ENCODE results near the gene TAOK3. TPM values are rescaled to one million over a fixed set of nuclear protein-coding genes. Genes with fewer than 3 reads are reported as not detected.

The TAOK3 gene
- total RNA-seq, 1 donor from 2014 or later, result 39.3 TPM

- no peak for TF ChIP-seq CTCF (IDR thresholded peaks at IDR 0.05)
- H3K36me3 ChIP-seq, result no peaks in the 10 kb centered on the region
- no peaks in the 10 kb centered on the region for H3K27me3 ChIP-seq
- intact Hi-C loops (cut with DNase I), result loop anchor here (2.0 to 5.0 kb wide), 3 partner anchors 34 to 86 kb away; partner anchors contain the start of genes PEBP1 and RFC5
- H3K4me3 ChIP-seq, result peak within 1 kb of the TSS; percentile 74 to 96
- peak within 1 kb of the TSS; percentile 70 to 74 for H3K27ac ChIP-seq
- peak; percentile 9 to 80 for DNase-seq (ENCODE audit: low spot score in 2 of 2)
- H3K4me1 ChIP-seq, result no peaks in the 10 kb centered on the region
- no peaks in the 10 kb centered on the region for H3K9me3 ChIP-seq
Measured at GRCh38 chr12:118103601-118104382, 268.9 kb downstream of the TAOK3 start, which contains the start of gene VSIG10. TSS of gene VSIG10 (minus strand) at chr12:118104011. CDS start at chr12:118103671, 340 bp downstream.

GRCh38 chr12:118103201-118103600 is 269.5 kb downstream of the TAOK3 start:
- Histone ChIP-seq H3K27me3 (no peaks in the 10 kb centered on the region), H3K4me3 (peak overlapping the region; percentile 74 to 96), H3K36me3 (no peaks in the 10 kb centered on the region), H3K9me3 (no peaks in the 10 kb centered on the region), H3K4me1 (no peaks in the 10 kb centered on the region), H3K27ac (peak overlapping the region; percentile 70 to 74)
- intact Hi-C loops (cut with DNase I), result loop anchor here (2.0 to 5.0 kb wide), 3 partner anchors 34 to 86 kb away; partner anchors contain the start of genes PEBP1 and RFC5
- TF ChIP-seq CTCF (IDR thresholded peaks at IDR 0.05), result no peak
- no peak for DNase-seq (ENCODE audit: low spot score in 2 of 2)

GRCh38 chr12:118102609-118103008 is 270.1 kb downstream of the TAOK3 start:
- DNase-seq (ENCODE audit: low spot score in 2 of 2), result no peak
- no peaks in the 10 kb centered on the region for H3K36me3 ChIP-seq
- no peak overlapping the region for H3K27ac ChIP-seq
- H3K9me3 ChIP-seq, result no peaks in the 10 kb centered on the region
- no peaks in the 10 kb centered on the region for H3K4me1 ChIP-seq
- H3K4me3 ChIP-seq, result peak overlapping the region; percentile 74 to 96
- no peak for TF ChIP-seq CTCF (IDR thresholded peaks at IDR 0.05)
- no peaks in the 10 kb centered on the region for H3K27me3 ChIP-seq
- intact Hi-C loops (cut with DNase I), result loop anchor here (2.0 to 5.0 kb wide), 3 partner anchors 35 to 85 kb away; partner anchors contain the start of genes PEBP1 and RFC5

- Histone ChIP-seq H3K27ac (no peak overlapping the region), H3K36me3 (no peaks in the 10 kb centered on the region), H3K9me3 (no peaks in the 10 kb centered on the region), H3K4me1 (no peaks in the 10 kb centered on the region), H3K4me3 (no peak overlapping the region), H3K27me3 (no peaks in the 10 kb centered on the region)
- no peak for TF ChIP-seq CTCF (IDR thresholded peaks at IDR 0.05)
- intact Hi-C loops (cut with DNase I), result loop anchor here (2.0 to 5.0 kb wide), 3 partner anchors 35 to 85 kb away; partner anchors contain the start of genes PEBP1 and RFC5
- DNase-seq (ENCODE audit: low spot score in 2 of 2), result no peak
Measured at GRCh38 chr12:118102070-118102469, 270.6 kb downstream of the TAOK3 start.

- Histone ChIP-seq H3K36me3 (no peaks in the 10 kb centered on the region), H3K4me3 (no peak overlapping the region), H3K27ac (no peak overlapping the region), H3K27me3 (no peaks in the 10 kb centered on the region), H3K9me3 (no peaks in the 10 kb centered on the region), H3K4me1 (no peaks in the 10 kb centered on the region)
- intact Hi-C loops (cut with DNase I), result loop anchor here (5.0 kb wide), 2 partner anchors 36 to 84 kb away; partner anchors contain the start of genes PEBP1 and RFC5
- TF ChIP-seq CTCF (IDR thresholded peaks at IDR 0.05), result no peak
- DNase-seq (ENCODE audit: low spot score in 2 of 2), result no peak
Measured at GRCh38 chr12:118101051-118101450, 271.7 kb downstream of the TAOK3 start.

Other genes starting within 250 kb of the TAOK3 start
- 312 TPM for gene PEBP1, start 236.8 kb downstream of the TAOK3 start, total RNA-seq
- 8.0 TPM for gene SUDS3, start 3.6 kb upstream of the TAOK3 start, total RNA-seq

Data from ascending aorta (tissue), 2 donors.